CD1c-positive myeloid dendritic cell (primary cell): ENCODE measurements around the gene CD6.
A peak's percentile ranks its signal among the peaks of the same experiment; 100 is the strongest.

Experiments used
- DNase-seq: peaks from one replicate; pipeline ENCODE4 v3.0.0-alpha.2; 2016; ENCODE audit errors: extremely low spot score

CD6 gene

GRCh38 chr11:61010466-61011228 lies 39.2 kb downstream of the CD6 start:
- DNase-seq, result no peak

- no peak for DNase-seq
These were observed 39.9 kb downstream of the CD6 start for GRCh38 chr11:61011229-61011870.

- peak; percentile 73 for DNase-seq
These were observed 40.7 kb downstream of the CD6 start for GRCh38 chr11:61011950-61012736.

- no peak for DNase-seq
These were observed 41.3 kb downstream of the CD6 start for GRCh38 chr11:61012737-61013215.

- no peak for DNase-seq
These were observed 46.6 kb downstream of the CD6 start for GRCh38 chr11:61018059-61018458.

GRCh38 chr11:61019037-61019831 lies 47.8 kb downstream of the CD6 start:
- DNase-seq, result no peak

GRCh38 chr11:61019832-61020405 lies 48.4 kb downstream of the CD6 start:
- DNase-seq, result no peak

GRCh38 chr11:61020551-61021235 lies 49.2 kb downstream of the CD6 start:
- no peak for DNase-seq

- DNase-seq, result peak; percentile 42
These were observed 50.3 kb downstream of the CD6 start for GRCh38 chr11:61021661-61022212.

GRCh38 chr11:61022311-61023085 lies 51.0 kb downstream of the CD6 start:
- peak; percentile 50 for DNase-seq

- no peak for DNase-seq
These were observed 51.8 kb downstream of the CD6 start for GRCh38 chr11:61023086-61023965.

- no peak for DNase-seq
These were observed 52.5 kb downstream of the CD6 start for GRCh38 chr11:61023966-61024295.

GRCh38 chr11:61024938-61025820 lies 53.7 kb downstream of the CD6 start:
- no peak for DNase-seq

- no peak for DNase-seq
These were observed 54.3 kb downstream of the CD6 start for GRCh38 chr11:61025821-61026120.

- peak; percentile 72 for DNase-seq
These were observed 54.9 kb downstream of the CD6 start for GRCh38 chr11:61026121-61027031.

- no peak for DNase-seq
These were observed 55.8 kb downstream of the CD6 start for GRCh38 chr11:61027141-61027840.
